Activated CD4-positive, CD25-positive, alpha-beta regulatory T cell treated with anti-CD3 and anti-CD28 coated beads, Interleukin-2, amount 50 U/mL, for 24 hours (primary cell): ENCODE measurements around the gene BFSP2.
"Not testable (repeated sequence)": the region's sequence is repeated elsewhere in the genome, so short reads cannot be mapped to it uniquely, and the experiment has no call there.

Experiments used
- ATAC-seq, 2 donors: fragments of 150-1000 bp; cut with Tn5 transposase; one replicate each; pipeline ENCODE4 v1.10.0; 2021; ENCODE audit warnings: mild to moderate bottlenecking in 1 of 2, moderate library complexity in 1 of 2

Gene BFSP2

DNA sequence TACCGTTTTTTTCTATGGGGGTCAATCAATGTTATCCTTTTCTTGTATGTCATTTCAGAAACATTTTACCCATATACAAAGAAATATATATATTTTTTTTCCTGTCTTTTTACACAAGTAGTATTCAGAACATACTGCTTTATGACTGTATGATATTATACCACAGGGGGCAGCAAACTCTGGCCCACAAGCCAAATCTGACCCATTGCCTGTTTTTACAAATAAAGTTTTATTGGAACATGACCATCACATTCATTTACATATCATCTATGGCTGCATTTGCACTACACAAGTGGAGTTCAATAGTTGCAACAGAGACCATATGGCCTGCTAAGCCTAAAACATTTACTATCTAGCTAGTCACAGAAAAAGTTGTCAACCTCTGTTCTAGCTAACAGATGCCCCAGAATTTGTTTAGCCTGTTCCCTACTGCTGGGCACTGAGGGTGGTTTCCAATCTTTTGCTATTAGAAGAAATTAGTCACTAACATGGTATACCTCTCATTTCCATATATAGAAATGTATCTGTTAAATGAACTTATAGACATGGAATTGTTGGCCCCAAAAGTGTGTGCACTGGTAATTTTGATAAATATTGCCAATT is 57.7 kb downstream of the BFSP2 start:
- peak; percentile 55 to 65 for ATAC-seq

DNA sequence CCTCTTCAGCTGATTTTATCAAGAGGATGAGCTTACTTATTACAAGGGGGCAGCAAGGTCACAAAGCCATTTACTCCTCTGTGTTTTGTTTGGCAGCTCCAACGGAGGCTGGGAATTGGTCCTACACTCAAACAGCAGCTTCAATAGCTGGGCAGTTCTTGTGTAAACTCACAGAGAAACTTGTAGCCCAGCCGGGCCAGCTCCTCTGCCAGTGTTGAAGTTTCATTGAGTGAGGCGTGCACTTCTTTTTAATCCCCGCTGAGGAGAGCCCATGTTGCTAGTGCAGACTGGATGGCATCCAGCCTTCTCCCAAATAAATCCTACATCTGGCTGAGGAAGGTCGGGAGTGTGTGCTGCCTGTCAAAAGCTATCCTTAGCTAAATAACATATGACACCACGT is 59.5 kb downstream of the BFSP2 start:
- no peak for ATAC-seq

- ATAC-seq, result no peak
These were observed 61.0 kb downstream of the BFSP2 start for GRCh38 chr3:133460809-133461208.

GRCh38 chr3:133461291-133461690 is 61.4 kb downstream of the BFSP2 start:
- ATAC-seq, result peak in 1 of 2 donors; percentile 14

- no peak for ATAC-seq
These were observed 63.5 kb downstream of the BFSP2 start for GRCh38 chr3:133463347-133463860.

- peak; percentile 60 to 73 for ATAC-seq
These were observed 64.7 kb downstream of the BFSP2 start for GRCh38 chr3:133464573-133464972.

GRCh38 chr3:133466531-133467386 is 66.9 kb downstream of the BFSP2 start:
- no peak for ATAC-seq

DNA sequence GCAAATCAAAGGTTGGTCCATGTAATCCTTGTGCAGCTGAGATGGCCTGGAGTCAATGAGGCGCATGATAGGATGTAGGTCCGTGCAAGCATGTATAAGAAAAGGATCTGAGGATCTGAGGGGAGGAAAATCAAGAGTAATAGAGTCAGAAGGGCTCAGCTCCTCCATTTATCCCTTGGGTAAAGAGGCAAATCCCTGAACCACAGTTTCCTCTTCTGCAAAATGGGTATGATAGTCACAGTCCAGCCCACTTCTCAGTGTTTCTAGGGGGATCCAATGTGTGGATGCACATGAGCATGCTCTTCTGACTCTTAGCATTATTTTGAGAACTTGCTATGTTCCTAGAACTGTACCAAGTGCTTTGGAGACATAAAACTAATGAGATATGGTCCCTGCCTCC is 67.9 kb downstream of the BFSP2 start:
- ATAC-seq, result no peak

DNA sequence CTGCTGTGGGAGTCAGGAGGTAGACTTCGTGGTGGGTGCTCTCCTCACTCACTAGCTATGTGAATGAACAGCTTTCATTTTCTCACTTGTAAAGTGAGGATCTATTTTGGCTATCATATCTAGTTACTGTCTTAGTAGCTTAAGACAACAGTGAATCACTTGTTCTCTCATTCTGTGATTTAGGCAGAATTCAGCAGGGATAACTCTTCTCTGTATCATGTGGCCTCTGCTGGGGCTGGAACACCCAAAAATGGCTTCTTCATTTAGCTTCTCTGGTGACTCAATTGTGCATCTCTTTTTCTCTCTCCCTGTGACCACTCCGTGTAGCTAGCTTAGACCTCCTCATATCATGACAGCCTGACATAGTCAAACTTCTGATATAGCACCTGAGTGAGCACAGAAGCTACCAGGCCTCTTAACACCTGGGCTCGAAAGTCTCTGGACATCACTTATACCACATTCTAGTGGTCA is 68.4 kb downstream of the BFSP2 start:
- ATAC-seq, result peak; percentile 49 to 68

DNA sequence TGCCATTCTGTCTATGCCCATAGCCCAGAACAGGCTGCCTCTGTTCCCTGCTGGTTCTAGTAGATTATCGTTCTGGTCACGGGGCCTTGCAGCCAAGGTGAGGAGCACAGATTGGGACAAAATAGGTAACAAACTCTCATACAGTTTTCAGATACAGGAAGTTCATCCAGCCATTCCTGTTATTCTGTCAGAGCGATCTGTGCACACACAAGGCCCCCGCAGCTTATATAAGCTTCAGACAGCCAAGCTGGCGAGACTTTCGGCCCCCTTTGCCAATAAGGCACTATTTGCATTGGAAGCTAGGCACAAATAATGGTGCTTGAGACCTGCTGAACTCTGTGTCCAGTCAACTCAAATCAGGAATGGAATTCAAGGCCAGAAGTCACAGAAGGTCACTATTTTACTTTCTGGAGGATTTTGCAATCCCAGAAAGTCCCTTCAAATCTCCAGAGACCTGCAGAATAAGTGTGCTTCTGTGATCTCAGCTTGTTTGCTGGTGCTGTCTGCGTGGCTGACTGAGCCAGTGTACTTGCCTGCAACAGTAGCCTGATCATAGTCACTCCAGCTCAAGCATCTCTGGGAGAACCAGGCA is 69.4 kb downstream of the BFSP2 start:
- no peak for ATAC-seq

GRCh38 chr3:133472242-133472641 is 72.4 kb downstream of the BFSP2 start:
- ATAC-seq, result no peak

DNA sequence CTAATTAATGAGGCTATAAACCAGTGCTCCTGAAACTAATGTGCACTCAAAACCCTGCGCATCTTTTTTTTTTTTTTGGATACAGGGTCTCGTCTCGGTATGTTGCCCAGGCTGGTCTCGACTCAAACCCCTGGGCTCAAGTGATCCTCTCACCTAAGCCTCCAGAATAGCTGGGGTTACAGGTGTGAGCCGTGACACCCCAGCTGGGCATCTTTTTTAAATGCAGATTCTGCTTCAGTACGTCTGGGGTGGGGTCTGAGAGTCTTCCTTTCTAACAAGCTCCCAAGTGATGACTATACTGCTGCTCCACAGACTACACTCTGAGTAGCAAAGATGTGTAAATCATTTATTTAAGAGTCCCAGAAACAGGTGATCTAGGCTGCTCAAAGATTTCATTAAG is 73.0 kb downstream of the BFSP2 start:
- no peak for ATAC-seq

GRCh38 chr3:133473472-133474191 is 73.8 kb downstream of the BFSP2 start:
- not testable (repeated sequence) for ATAC-seq

- ATAC-seq, result no peak
These were observed 74.5 kb downstream of the BFSP2 start for GRCh38 chr3:133474251-133474801.

- no peak for ATAC-seq
These were observed 75.0 kb downstream of the BFSP2 start for GRCh38 chr3:133474817-133475216.

GRCh38 chr3:133475245-133476010 is 75.6 kb downstream of the BFSP2 start:
- ATAC-seq, result peak; percentile 94 to 95

DNA sequence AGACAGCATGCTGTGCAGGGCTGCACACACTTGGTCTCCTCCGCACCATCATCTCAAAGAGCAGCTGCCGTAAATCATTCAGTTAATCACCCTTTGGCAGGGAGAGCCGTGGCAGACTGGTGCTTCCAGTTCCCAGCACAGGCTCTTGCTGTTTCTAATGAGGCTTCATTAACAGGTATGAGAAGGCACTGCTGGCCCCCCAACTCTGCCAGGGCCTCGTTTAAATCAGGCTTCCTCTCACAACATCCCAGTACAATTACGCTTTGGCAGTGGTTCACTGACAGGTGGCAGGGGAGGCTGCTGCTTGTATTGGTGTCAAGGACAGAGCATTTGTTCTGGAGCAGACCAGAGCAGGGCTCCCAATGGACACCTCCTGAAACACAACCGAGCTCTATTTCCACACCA is 77.1 kb downstream of the BFSP2 start:
- no peak for ATAC-seq

GRCh38 chr3:133477487-133477886 is 77.6 kb downstream of the BFSP2 start:
- ATAC-seq, result no peak

DNA sequence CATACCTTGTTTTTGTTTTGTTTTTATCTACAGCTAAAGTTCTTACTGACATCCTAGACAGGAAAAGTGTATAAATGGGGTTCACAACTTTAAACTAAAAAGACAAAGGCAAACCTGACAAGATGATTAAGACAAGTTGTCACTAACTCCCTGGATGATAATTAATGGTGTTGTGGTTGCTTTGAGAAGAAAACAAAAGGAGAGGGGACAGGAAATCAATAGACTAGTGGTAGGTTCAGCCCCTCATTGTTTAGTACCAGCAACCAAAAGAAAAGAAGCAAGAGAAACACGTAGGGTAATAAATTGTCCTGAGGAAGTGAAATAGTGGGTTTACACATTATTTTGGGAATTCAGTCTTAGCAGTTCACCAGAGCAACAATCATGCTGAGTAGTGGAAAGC is 78.8 kb downstream of the BFSP2 start:
- no peak for ATAC-seq

GRCh38 chr3:133479401-133479800 is 79.5 kb downstream of the BFSP2 start:
- no peak for ATAC-seq

DNA sequence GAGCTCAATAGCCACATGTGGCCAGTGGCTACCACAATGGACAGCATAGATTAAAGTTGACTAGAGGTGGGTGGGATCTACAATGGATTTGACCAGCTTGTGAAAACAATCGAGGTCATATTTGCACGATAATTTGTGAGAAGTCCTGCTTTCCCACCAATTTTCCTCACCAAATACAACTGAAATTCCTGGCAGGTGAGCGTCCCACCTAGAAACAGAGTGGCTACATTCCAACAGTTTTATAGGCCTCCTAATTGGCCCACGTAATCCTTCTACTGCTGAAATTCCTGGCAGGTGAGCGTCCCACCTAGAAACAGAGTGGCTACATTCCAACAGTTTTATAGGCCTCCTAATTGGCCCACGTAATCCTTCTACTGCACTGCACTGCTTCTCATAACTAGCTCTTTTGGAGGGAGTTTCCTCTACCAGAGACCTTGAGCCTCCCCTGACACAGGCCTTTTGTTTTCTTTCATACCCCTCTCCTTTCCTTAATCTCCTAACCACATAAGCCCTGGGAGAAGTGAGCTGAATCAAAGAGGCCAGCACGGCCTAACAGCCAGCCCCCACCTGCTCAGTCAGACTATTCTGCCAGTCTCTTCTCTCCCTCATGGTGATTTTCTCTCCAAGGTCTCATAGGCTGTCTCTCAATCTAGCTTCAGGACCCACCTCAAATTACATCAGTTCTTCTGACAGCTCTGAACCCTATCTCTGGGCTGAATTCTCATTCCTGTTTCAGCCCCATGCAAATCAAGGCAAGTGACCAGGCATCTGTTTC is 80.2 kb downstream of the BFSP2 start:
- ATAC-seq, result no peak
